Gastroesophageal sphincter (tissue), 3 donors: Measurements from ENCODE around the gene SNPH.

Source experiments
- CTCF ChIP-seq, 4 experiments: fragments of 200-600 bp in 2 of 4; fragments of 450-650 bp in 2 of 4; sonication (generic) in 1 of 4; IDR thresholded peaks; one replicate each; pipeline ENCODE4 v1.5.1; 2017 to 2019; ENCODE audit warnings: antibody characterized with exemption in 4 of 4, mild to moderate bottlenecking in 2 of 4, moderate library complexity in 2 of 4
- EP300 ChIP-seq: sonication (generic); formaldehyde crosslinking; IDR thresholded peaks from one replicate; pipeline ENCODE4 v1.6.1; 2017; ENCODE audit warnings: antibody characterized with exemption, mild to moderate bottlenecking
- POLR2A ChIP-seq, 2 donors: fragments of 450-650 bp; IDR thresholded peaks; one replicate each; pipeline ENCODE4 v1.6.1; 2017; ENCODE audit warnings: antibody characterized with exemption in 2 of 2, mild to moderate bottlenecking in 2 of 2, moderate library complexity in 1 of 2
- POLR2AphosphoS5 ChIP-seq: sonication (generic); formaldehyde crosslinking; IDR thresholded peaks from one replicate; pipeline ENCODE4 v1.6.1; 2017; ENCODE audit warnings: antibody characterized with exemption

- no peak for TF ChIP-seq CTCF (IDR thresholded peaks at IDR 0.05)
- TF ChIP-seq EP300 = no peak
- TF ChIP-seq POLR2AphosphoS5 = no peak
- TF ChIP-seq POLR2A (IDR thresholded peaks at IDR 0.05) = no peak
Observed at GRCh38 chr20:1265226-1265915, 723 bp upstream of the SNPH start.
